ENCODE data around the gene TBL3.

TBL3 gene

GRCh38 chr16:2003827-2004641 lies 32.2 kb downstream of the TBL3 start:
- Histone ChIP-seq H3K27ac (ENCODE audit: extremely low read depth, low read depth, low read length) (peak overlapping the region; percentile 61; the same call in 1 of the 2 replicates), H3K9me3 (ENCODE audit: control insufficient read depth, insufficient read depth, low read depth, low read length) (no peaks in the 10 kb centered on the region), H3K36me3 (ENCODE audit: control insufficient read depth in 2 of 2, insufficient read depth in 1 of 2, low read length in 2 of 2) (peaks cover 0 to 75% of the 10 kb centered on the region in 2 experiments; a peak in 2 of 3 replicates), H3K4me1 (ENCODE audit: control insufficient read depth, insufficient read depth, low read length) (peaks cover 27% of the 10 kb centered on the region), H3K4me3 (ENCODE audit: low read depth, low read length) (no peak overlapping the region)
- CTCF ChIA-PET, result interaction anchor here (0.6 to 3.3 kb wide), 35 partner anchors 9 to 1470 kb away, joined by 3 to 39 read pairs (median 4); partner anchors contain the start of genes GFER, NTHL1, PGP and TSC2
- POLR2A ChIA-PET, result interaction anchor here (0.6 to 2.1 kb wide), 12 partner anchors 8 to 151 kb away, joined by 3 to 19 read pairs (median 4); partner anchors contain the start of genes NTHL1, RPS2, TBL3 and TRAF7
- TF ChIP-seq ZNF404 (tag by site-specific recombination; IDR thresholded peaks at IDR 0.05) (no peak), GLIS2 (tag by site-specific recombination; IDR thresholded peaks at IDR 0.05) (peak; percentile 47), ZNF394 (tag by site-specific recombination; IDR thresholded peaks at IDR 0.05; ENCODE audit: borderline replicate concordance) (peak; percentile 70; the same call in 1 of the 2 replicates), CTCF (tag by site-specific recombination; IDR thresholded peaks at IDR 0.05) (peak; percentile 99), ZSCAN30 (tag by site-specific recombination; IDR thresholded peaks at IDR 0.05) (peak; percentile 90), KLF9 (tag by site-specific recombination; IDR thresholded peaks at IDR 0.05; ENCODE audit: low read depth) (peak; percentile 97), ZNF660 (tag by site-specific recombination; IDR thresholded peaks at IDR 0.05) (peak; percentile 91), INSM2 (tag by site-specific recombination; IDR thresholded peaks at IDR 0.05) (no peak), ZNF335 (tag by site-specific recombination; conservative IDR thresholded peaks at IDR 0.05) (peak; percentile 54), OSR2 (tag by site-specific recombination; IDR thresholded peaks at IDR 0.05) (no peak), ZSCAN18 (tag by site-specific recombination; IDR thresholded peaks at IDR 0.05) (no peak), ZNF311 (tag by site-specific recombination; IDR thresholded peaks at IDR 0.05; ENCODE audit: borderline replicate concordance) (no peak), ZXDB (tag by site-specific recombination; IDR thresholded peaks at IDR 0.05) (peak; percentile 79), ZNF10 (tag by site-specific recombination; IDR thresholded peaks at IDR 0.05) (peak; percentile 94), ZBTB11 (tag by site-specific recombination; conservative IDR thresholded peaks at IDR 0.05; ENCODE audit: low read depth) (peak; percentile 33; the same call in 1 of the 2 replicates), ZNF214 (tag by site-specific recombination; IDR thresholded peaks at IDR 0.05; ENCODE audit: borderline replicate concordance) (no peak), BCL6B (tag by site-specific recombination; IDR thresholded peaks at IDR 0.05) (peak; percentile 81), YY2 (tag by site-specific recombination; IDR thresholded peaks at IDR 0.05) (peak; percentile 54), PRDM4 (tag by site-specific recombination; IDR thresholded peaks at IDR 0.05) (no peak), BCL11A (tag by site-specific recombination; IDR thresholded peaks at IDR 0.05; ENCODE audit: low read depth) (no peak), ZNF423 (tag by site-specific recombination; IDR thresholded peaks at IDR 0.05) (no peak), ZNF362 (tag by site-specific recombination; IDR thresholded peaks at IDR 0.05) (no peak), ZNF211 (tag by site-specific recombination; IDR thresholded peaks at IDR 0.05; ENCODE audit: low read depth) (no peak)

Data from HEK293 (cell line).